KMS-11 (cell line): Measurements from ENCODE around the gene CCDC196.

Experiments used
- H2AFZ ChIP-seq: fragments of 200-600 bp; sonication (generic); 2 replicates; pipeline ENCODE4 v1.6.1; 2016; ENCODE audit warnings: antibody characterized with exemption, mixed run types, low read depth
- H3K27ac ChIP-seq: fragments of 200-600 bp; sonication (generic); 2 replicates; pipeline ENCODE4 v1.6.1; 2016; ENCODE audit warnings: mild to moderate bottlenecking, mixed run types
- H3K27me3 ChIP-seq: fragments of 200-600 bp; sonication (generic); 2 replicates; pipeline ENCODE4 v1.6.1; 2017; ENCODE audit warnings: mild to moderate bottlenecking, low read depth, mixed run types, moderate library complexity; ENCODE audit not compliant: insufficient read depth
- H3K36me3 ChIP-seq: fragments of 200-600 bp; sonication (generic); 2 replicates; pipeline ENCODE4 v1.6.1; 2017; ENCODE audit warnings: mild to moderate bottlenecking, mixed run types; ENCODE audit not compliant: insufficient read depth
- H3K4me1 ChIP-seq: fragments of 200-600 bp; sonication (generic); 2 replicates; pipeline ENCODE4 v1.6.1; 2016; ENCODE audit warnings: mild to moderate bottlenecking, low read depth, mixed run types; ENCODE audit not compliant: poor library complexity, severe bottlenecking
- H3K4me2 ChIP-seq: fragments of 200-600 bp; sonication (generic); 2 replicates; pipeline ENCODE4 v1.7.0; 2016; ENCODE audit warnings: mild to moderate bottlenecking, mixed run types
- H3K4me3 ChIP-seq: fragments of 200-600 bp; sonication (generic); IDR thresholded peaks from 2 replicates; pipeline ENCODE4 v1.6.1; 2017; ENCODE audit warnings: low read depth, low read length, mixed read lengths; ENCODE audit not compliant: insufficient read depth
- H3K79me2 ChIP-seq: fragments of 200-600 bp; sonication (generic); 2 replicates; pipeline ENCODE4 v1.6.1; 2016; ENCODE audit warnings: low read depth, mixed run types; ENCODE audit not compliant: insufficient read depth
- H3K9ac ChIP-seq: fragments of 200-600 bp; sonication (generic); 2 replicates; pipeline ENCODE4 v1.6.1; 2016; ENCODE audit warnings: mild to moderate bottlenecking, mixed run types
- H4K20me1 ChIP-seq: fragments of 200-600 bp; sonication (generic); 2 replicates; pipeline ENCODE4 v1.6.1; 2016; ENCODE audit warnings: mild to moderate bottlenecking, mixed run types; ENCODE audit not compliant: insufficient read depth
- CTCF ChIP-seq: fragments of 200-600 bp; sonication (generic); conservative IDR thresholded peaks from 2 replicates; pipeline ENCODE4 v1.6.1; 2017; ENCODE audit warnings: low read depth, mild to moderate bottlenecking, antibody characterized with exemption, low read length, moderate library complexity, mixed read lengths

CCDC196 gene

GRCh38 chr14:66483322-66483721, 2.8 kb upstream of the CCDC196 start:
- no peak overlapping the region for H3K27ac ChIP-seq
- no peaks in the 10 kb centered on the region for H3K36me3 ChIP-seq
- no peak overlapping the region for H3K4me2 ChIP-seq
- no peaks in the 10 kb centered on the region for H3K27me3 ChIP-seq
- no peak overlapping the region for H2AFZ ChIP-seq
- H4K20me1 ChIP-seq = no peaks in the 10 kb centered on the region
- H3K79me2 ChIP-seq = no peaks in the 10 kb centered on the region
- no peak for TF ChIP-seq CTCF
- H3K4me3 ChIP-seq = no peak overlapping the region
- H3K4me1 ChIP-seq = peaks cover 30% of the 10 kb centered on the region
- H3K9ac ChIP-seq = no peak overlapping the region

GRCh38 chr14:66485029-66485428, 1.1 kb upstream of the CCDC196 start:
- peaks cover 30% of the 10 kb centered on the region for H3K4me1 ChIP-seq
- H3K4me2 ChIP-seq = no peak overlapping the region
- no peak overlapping the region for H3K27ac ChIP-seq
- no peaks in the 10 kb centered on the region for H3K36me3 ChIP-seq
- no peak overlapping the region for H3K9ac ChIP-seq
- no peaks in the 10 kb centered on the region for H3K27me3 ChIP-seq
- H3K79me2 ChIP-seq = no peaks in the 10 kb centered on the region
- no peaks in the 10 kb centered on the region for H4K20me1 ChIP-seq
- TF ChIP-seq CTCF = no peak
- no peak overlapping the region for H2AFZ ChIP-seq
- no peak overlapping the region for H3K4me3 ChIP-seq

- H3K4me2 ChIP-seq = peak overlapping the region; percentile 56
- TF ChIP-seq CTCF = no peak
- H3K27ac ChIP-seq = peak overlapping the region; percentile 34; the same call in 1 of the 2 replicates
- no peak overlapping the region for H3K4me3 ChIP-seq
- H3K79me2 ChIP-seq = no peaks in the 10 kb centered on the region
- H3K4me1 ChIP-seq = peaks cover 30% of the 10 kb centered on the region
- H3K27me3 ChIP-seq = no peaks in the 10 kb centered on the region
- no peak overlapping the region for H3K9ac ChIP-seq
- no peaks in the 10 kb centered on the region for H3K36me3 ChIP-seq
- H2AFZ ChIP-seq = no peak overlapping the region
- H4K20me1 ChIP-seq = no peaks in the 10 kb centered on the region
These were observed 993 bp downstream of the CCDC196 start for GRCh38 chr14:66487164-66487563.

GRCh38 chr14:66490143-66491111, 4.3 kb downstream of the CCDC196 start:
- Histone ChIP-seq H3K36me3 (no peaks in the 10 kb centered on the region), H3K27me3 (no peaks in the 10 kb centered on the region), H3K79me2 (no peaks in the 10 kb centered on the region), H4K20me1 (no peaks in the 10 kb centered on the region), H3K9ac (no peak overlapping the region), H3K4me1 (peaks cover 32% of the 10 kb centered on the region), H3K4me3 (no peak overlapping the region), H3K27ac (no peak overlapping the region), H2AFZ (no peak overlapping the region), H3K4me2 (no peak overlapping the region)
- no peak for TF ChIP-seq CTCF
